Measurements from ENCODE around the gene NYAP1. TPM values are rescaled to one million over a fixed set of nuclear protein-coding genes. Genes with fewer than 3 reads are reported as not detected.

Gene NYAP1
- total and polyA plus RNA-seq, 7 experiments from 2014 or later: 0.11 to 0.64 (median 0.44) TPM; not detected in 2

DNA sequence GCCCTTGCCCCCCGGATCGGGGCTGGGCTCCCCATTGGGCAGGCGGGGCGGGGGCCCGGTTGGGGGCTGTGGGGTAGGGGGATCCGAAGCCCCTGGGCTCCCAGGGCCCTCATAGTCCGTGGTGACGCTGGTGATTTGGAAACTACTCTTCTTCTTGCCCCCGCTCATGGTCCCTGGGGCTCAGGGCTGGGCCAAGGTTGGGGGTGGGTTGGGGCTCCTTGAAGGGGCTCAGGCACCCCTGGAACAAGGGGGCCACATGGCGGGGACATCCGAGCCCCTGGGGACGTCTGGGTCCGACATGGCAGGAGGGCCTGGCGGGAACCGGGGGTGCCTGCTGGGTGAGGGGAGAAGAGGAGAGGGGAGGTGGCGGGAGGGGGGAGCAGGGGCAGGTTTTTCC is 5.9 kb upstream of the NYAP1 start:
- peaks cover 36 to 73% (median 49%) of the 10 kb centered on the region in 7 donors for H3K4me1 Mint-ChIP-seq
- H3K36me3 Mint-ChIP-seq: peaks cover 5 to 22% (median 8%) of the 10 kb centered on the region in 5 donors
- peak overlapping the region; percentile 92 to 100 (median 98) for H3K4me3 Mint-ChIP-seq
- ATAC-seq (no peak), DNase-seq (peak in 1 of 9 donors; percentile 30)
- H3K9me3 ChIP-seq (ENCODE audit: control insufficient read depth in 2 of 3, low read length in 3 of 3): no peaks in the 10 kb centered on the region
- H3K36me3 ChIP-seq (ENCODE audit: control insufficient read depth in 2 of 3, insufficient read depth in 3 of 3, low read length in 3 of 3): peaks cover 5 to 53% (median 15%) of the 10 kb centered on the region in 3 experiments
- peak overlapping the region; percentile 87 for H3K27ac ChIP-seq (ENCODE audit: low read depth, low read length)
- CTCF ChIA-PET: interaction anchor here (0.9 to 5.9 kb wide), 7 partner anchors 66 to 247 kb away, joined by 3 to 35 read pairs (median 3); partner anchors contain the start of genes FBXO24 and LRCH4
- peak overlapping the region; percentile 97 for H3K4me3 ChIP-seq (ENCODE audit: low read length)
- H3K27ac Mint-ChIP-seq: peak overlapping the region; percentile 80 to 98 (median 93)
- intact Hi-C loops (cut with micrococcal nuclease): loop anchor here (2.0 to 5.0 kb wide), 8 partner anchors 39 to 374 kb away; partner anchors contain the start of genes GIGYF1 (in 1 of the 2), MOSPD3 (in 1 of the 2) and SLC12A9 (in 1 of the 2)
- POLR2A ChIA-PET: interaction anchor here (0.6 to 3.8 kb wide), 16 partner anchors 9 to 213 kb away, joined by 3 to 25 read pairs (median 4); partner anchors contain the start of genes AGFG2, FBXO24, LRCH4 and MEPCE
- no peaks in the 10 kb centered on the region for H3K27me3 ChIP-seq (ENCODE audit: control insufficient read depth in 2 of 2, insufficient read depth in 2 of 2, low read length in 2 of 2)
- H3K4me1 ChIP-seq (ENCODE audit: control insufficient read depth in 2 of 2, insufficient read depth in 2 of 2, low read length in 2 of 2): peaks cover 47 to 60% of the 10 kb centered on the region in 2 donors
- H3K27me3 Mint-ChIP-seq: peaks cover 0 to 2% (median 0%) of the 10 kb centered on the region in 5 donors
- peaks cover 0 to 4% (median 0%) of the 10 kb centered on the region in 11 donors for H3K9me3 Mint-ChIP-seq

DNA sequence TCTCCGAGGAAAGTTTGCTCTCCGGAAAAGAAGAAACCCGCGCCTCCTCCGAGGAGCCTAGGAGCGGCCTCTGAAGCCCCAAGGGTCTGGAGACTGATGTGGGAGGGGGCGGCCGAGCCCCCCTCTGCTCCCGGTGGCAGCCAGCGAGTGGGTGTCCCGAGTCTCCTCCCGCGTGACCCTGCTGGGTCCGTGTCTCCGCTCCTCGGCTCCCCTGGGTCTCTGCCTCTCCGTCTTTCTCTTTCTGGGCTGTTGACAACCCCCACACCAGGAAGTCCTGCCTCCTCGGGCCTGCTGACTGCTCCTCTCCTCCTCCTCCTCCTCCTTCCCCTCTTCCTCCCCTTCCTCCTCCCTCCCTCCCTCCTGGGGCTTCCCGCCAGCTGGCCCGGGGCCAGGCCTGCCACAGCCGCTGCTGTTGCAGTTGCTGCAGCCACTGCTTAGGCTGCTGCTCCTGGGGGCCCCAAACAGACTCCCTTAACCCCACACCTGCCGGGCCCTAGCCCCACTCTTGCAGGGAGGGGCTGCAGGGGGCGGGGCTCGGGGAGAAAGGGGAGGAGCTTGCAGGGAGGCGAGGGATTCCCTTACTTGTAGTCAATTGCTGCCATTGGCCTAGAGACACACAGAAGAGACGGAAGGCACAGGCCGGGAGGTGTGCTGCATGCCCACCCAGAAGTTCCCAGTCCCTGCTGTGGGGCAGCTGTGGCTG is 4.6 kb upstream of the NYAP1 start, which contains the start of gene TSC22D4:
TSS of gene TSC22D4 (minus strand) at position 257 of the 703 bp plus-strand sequence. CDS start 1,176 bp downstream, outside the sequence.
- H3K4me3 Mint-ChIP-seq: peak within 1 kb of the TSS; percentile 92 to 100 (median 98)
- peaks cover 25 to 63% (median 39%) of the 10 kb centered on the region in 7 donors for H3K4me1 Mint-ChIP-seq
- ATAC-seq: peak; percentile 83
- peak within 1 kb of the TSS; percentile 87 for H3K27ac ChIP-seq (ENCODE audit: low read depth, low read length)
- peaks cover 5 to 18% (median 5%) of the 10 kb centered on the region in 5 donors for H3K36me3 Mint-ChIP-seq
- peaks cover 42 to 51% of the 10 kb centered on the region in 2 donors for H3K4me1 ChIP-seq (ENCODE audit: control insufficient read depth in 2 of 2, insufficient read depth in 2 of 2, low read length in 2 of 2)
- H3K4me3 ChIP-seq (ENCODE audit: low read length): peak within 1 kb of the TSS; percentile 97
- no peaks in the 10 kb centered on the region for H3K27me3 ChIP-seq (ENCODE audit: control insufficient read depth in 2 of 2, insufficient read depth in 2 of 2, low read length in 2 of 2)
- H3K9me3 Mint-ChIP-seq: peaks cover 0 to 4% (median 0%) of the 10 kb centered on the region in 11 donors
- peaks cover 0 to 2% (median 0%) of the 10 kb centered on the region in 5 donors for H3K27me3 Mint-ChIP-seq
- H3K36me3 ChIP-seq (ENCODE audit: control insufficient read depth in 2 of 3, insufficient read depth in 3 of 3, low read length in 3 of 3): peaks cover 5 to 44% (median 7%) of the 10 kb centered on the region in 3 experiments
- H3K27ac Mint-ChIP-seq: peak within 1 kb of the TSS; percentile 80 to 98 (median 93)
- intact Hi-C loops (cut with micrococcal nuclease): loop anchor here (1.0 to 5.0 kb wide), 18 partner anchors 10 to 373 kb away; partner anchors contain the start of genes AGFG2 (in 2 of the 2), FBXO24 (in 2 of the 2), LRCH4 (in 2 of the 2) and MEPCE (in 2 of the 2)
- CTCF ChIA-PET: interaction anchor here (0.6 to 5.9 kb wide), 7 partner anchors 9 to 245 kb away, joined by 3 to 35 read pairs (median 5); partner anchors contain the start of genes FBXO24 and LRCH4
- H3K9me3 ChIP-seq (ENCODE audit: control insufficient read depth in 2 of 3, low read length in 3 of 3): no peaks in the 10 kb centered on the region
- POLR2A ChIA-PET: interaction anchor here (0.6 to 3.8 kb wide), 19 partner anchors 9 to 373 kb away, joined by 3 to 25 read pairs (median 4); partner anchors contain the start of genes FBXO24, LRCH4, MEPCE and MOSPD3
- DNase-seq: peak; percentile 82 to 96 (median 95)

DNA sequence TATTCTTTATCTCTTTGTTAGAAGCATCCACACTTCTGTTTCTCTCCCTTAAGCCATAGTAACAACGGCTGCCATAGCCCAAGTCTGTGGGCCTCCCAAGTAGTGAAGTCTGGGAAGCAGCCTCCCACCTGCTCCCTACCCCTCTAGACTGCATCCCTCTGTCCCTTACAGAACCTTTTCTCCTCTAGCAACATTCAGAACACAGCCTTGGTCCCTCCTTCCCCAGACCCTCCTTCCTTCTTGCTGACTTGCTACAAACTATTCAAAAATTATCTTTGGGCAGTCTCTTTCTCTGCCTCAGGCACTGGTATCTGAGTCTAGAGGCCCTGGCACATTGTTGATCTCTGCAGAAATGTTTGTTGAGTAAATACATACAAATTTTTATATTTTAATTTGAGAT is 2.3 kb upstream of the NYAP1 start:
- DNase-seq: no peak
- peaks cover 20 to 28% of the 10 kb centered on the region in 2 donors for H3K4me1 ChIP-seq (ENCODE audit: control insufficient read depth in 2 of 2, insufficient read depth in 2 of 2, low read length in 2 of 2)
- no peaks in the 10 kb centered on the region for H3K27me3 ChIP-seq (ENCODE audit: control insufficient read depth in 2 of 2, insufficient read depth in 2 of 2, low read length in 2 of 2)
- H3K27ac ChIP-seq (ENCODE audit: low read depth, low read length): no peak overlapping the region
- H3K9me3 Mint-ChIP-seq: peaks cover 0 to 4% (median 0%) of the 10 kb centered on the region in 11 donors
- H3K4me1 Mint-ChIP-seq: peaks cover 14 to 48% (median 28%) of the 10 kb centered on the region in 7 donors
- ChIA-PET POLR2A (interaction anchor here (1.2 to 2.2 kb wide), 4 partner anchors 8 to 131 kb away, joined by 3 to 7 read pairs (median 5); partner anchors contain the start of genes MEPCE, MOSPD3 and ZCWPW1), CTCF (interaction anchor here (1.1 to 3.2 kb wide), 5 partner anchors 8 to 105 kb away, joined by 4 to 30 read pairs (median 6); partner anchors contain the start of gene FBXO24)
- intact Hi-C loops (cut with micrococcal nuclease): no loop called here
- peak overlapping the region in 8 of 10 donors; percentile 16 to 83 (median 32) for H3K4me3 Mint-ChIP-seq
- H3K9me3 ChIP-seq (ENCODE audit: control insufficient read depth in 2 of 3, low read length in 3 of 3): no peaks in the 10 kb centered on the region
- ATAC-seq: no peak
- H3K36me3 ChIP-seq (ENCODE audit: control insufficient read depth in 2 of 3, insufficient read depth in 3 of 3, low read length in 3 of 3): peaks cover 0 to 24% (median 0%) of the 10 kb centered on the region in 3 experiments
- H3K4me3 ChIP-seq (ENCODE audit: low read length): no peak overlapping the region
- H3K27me3 Mint-ChIP-seq: peaks cover 0 to 2% (median 0%) of the 10 kb centered on the region in 5 donors
- H3K36me3 Mint-ChIP-seq: peaks cover 5 to 10% (median 5%) of the 10 kb centered on the region in 5 donors
- H3K27ac Mint-ChIP-seq: peak overlapping the region in 4 of 9 donors; percentile 14 to 68 (median 31)

DNA sequence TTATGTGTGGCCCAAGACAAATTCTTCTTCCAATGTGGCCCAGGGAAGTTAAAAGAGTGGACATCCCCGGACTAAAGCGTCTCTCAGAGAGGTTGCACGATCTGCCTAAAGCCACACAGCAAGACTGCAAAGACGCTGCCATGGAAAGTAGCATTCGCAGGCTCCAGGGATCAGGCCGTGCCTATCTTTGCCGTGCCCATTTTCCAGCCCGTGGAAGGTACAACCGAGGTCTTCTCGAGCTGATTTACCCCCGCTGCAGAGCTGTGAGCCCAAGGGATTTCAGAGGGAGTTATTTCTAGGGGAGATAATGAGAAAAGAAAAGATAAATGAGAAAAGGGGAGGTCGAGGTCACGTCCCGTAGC is 1.0 kb upstream of the NYAP1 start:
- DNase-seq: no peak

DNA sequence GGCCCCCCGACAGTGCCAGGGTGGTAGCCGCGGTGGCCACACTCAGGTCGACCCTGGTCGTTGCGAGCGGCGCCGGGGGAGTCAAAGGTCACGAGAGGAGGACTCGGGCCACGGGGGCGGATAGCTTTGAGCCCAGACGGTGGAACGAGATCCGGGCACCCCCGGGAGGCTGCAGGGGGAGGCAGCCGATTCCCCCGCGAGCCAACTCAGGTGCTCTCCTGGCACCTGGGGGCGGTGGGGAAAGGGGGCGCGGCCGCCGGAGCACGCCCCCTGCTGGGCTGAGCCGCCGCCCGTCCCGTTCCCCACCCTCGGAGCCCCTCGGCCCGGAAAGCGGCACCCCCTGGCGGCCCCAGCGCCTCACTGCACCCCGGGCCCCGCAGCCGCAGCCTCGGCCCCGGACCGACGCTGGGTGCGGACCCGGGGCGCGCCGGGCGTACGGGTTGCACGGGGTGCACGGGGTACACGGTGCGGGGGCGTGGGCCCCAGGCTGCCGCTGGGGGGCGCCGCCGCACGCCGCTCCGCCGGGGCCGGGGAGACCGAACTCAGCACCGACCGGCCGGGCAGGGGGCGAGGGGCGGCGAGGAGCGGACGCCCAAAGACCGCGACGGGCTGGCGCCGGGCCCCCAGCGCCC is 521 bp upstream of the NYAP1 start:
- peaks cover 0 to 4% (median 0%) of the 10 kb centered on the region in 11 donors for H3K9me3 Mint-ChIP-seq
- Histone ChIP-seq H3K9me3 (ENCODE audit: control insufficient read depth in 2 of 3, low read length in 3 of 3) (no peaks in the 10 kb centered on the region), H3K36me3 (ENCODE audit: control insufficient read depth in 2 of 3, insufficient read depth in 3 of 3, low read length in 3 of 3) (peaks cover 0 to 9% (median 0%) of the 10 kb centered on the region in 3 experiments), H3K27me3 (ENCODE audit: control insufficient read depth in 2 of 2, insufficient read depth in 2 of 2, low read length in 2 of 2) (no peaks in the 10 kb centered on the region), H3K4me1 (ENCODE audit: control insufficient read depth in 2 of 2, insufficient read depth in 2 of 2, low read length in 2 of 2) (peaks cover 13 to 20% of the 10 kb centered on the region in 2 donors), H3K4me3 (ENCODE audit: low read length) (peak overlapping the region; percentile 53), H3K27ac (ENCODE audit: low read depth, low read length) (peak overlapping the region; percentile 56)
- DNase-seq: peak; percentile 72 to 91 (median 81)
- peak overlapping the region; percentile 84 to 94 (median 89) for H3K4me3 Mint-ChIP-seq
- peak overlapping the region in 7 of 9 donors; percentile 54 to 82 (median 73) for H3K27ac Mint-ChIP-seq
- intact Hi-C loops (cut with micrococcal nuclease): loop anchor here (1.0 kb wide), 5 partner anchors 14 to 242 kb away; partner anchors contain the start of genes AGFG2 (in 1 of the 2) and MOSPD3 (in 1 of the 2)
- peaks cover 0 to 2% (median 0%) of the 10 kb centered on the region in 5 donors for H3K27me3 Mint-ChIP-seq
- ChIA-PET POLR2A (interaction anchor here (0.6 to 2.2 kb wide), 9 partner anchors 10 to 370 kb away, joined by 3 to 7 read pairs (median 4); partner anchors contain the start of genes AGFG2, MBLAC1, MEPCE and PPP1R35), CTCF (interaction anchor here (0.6 to 3.2 kb wide), 12 partner anchors 9 to 103 kb away, joined by 3 to 30 read pairs (median 6); partner anchors contain the start of gene FBXO24)
- ATAC-seq: peak; percentile 80
- H3K36me3 Mint-ChIP-seq: peaks cover 0 to 3% (median 0%) of the 10 kb centered on the region in 5 donors
- peaks cover 7 to 40% (median 21%) of the 10 kb centered on the region in 7 donors for H3K4me1 Mint-ChIP-seq

More for the DNA sequence above, 1.0 kb upstream of the NYAP1 start:
- Histone ChIP-seq H3K4me1 (ENCODE audit: control insufficient read depth in 2 of 2, insufficient read depth in 2 of 2, low read length in 2 of 2) (peaks cover 13 to 20% of the 10 kb centered on the region in 2 donors), H3K9me3 (ENCODE audit: control insufficient read depth in 2 of 3, low read length in 3 of 3) (no peaks in the 10 kb centered on the region), H3K36me3 (ENCODE audit: control insufficient read depth in 2 of 3, insufficient read depth in 3 of 3, low read length in 3 of 3) (peaks cover 0 to 14% (median 0%) of the 10 kb centered on the region in 3 experiments), H3K27me3 (ENCODE audit: control insufficient read depth in 2 of 2, insufficient read depth in 2 of 2, low read length in 2 of 2) (no peaks in the 10 kb centered on the region), H3K4me3 (ENCODE audit: low read length) (peak overlapping the region; percentile 53), H3K27ac (ENCODE audit: low read depth, low read length) (peak overlapping the region; percentile 56)
- intact Hi-C loops (cut with micrococcal nuclease): loop anchor here (1.0 kb wide), 5 partner anchors 13 to 243 kb away; partner anchors contain the start of genes AGFG2 (in 1 of the 2) and MOSPD3 (in 1 of the 2)
- H3K27me3 Mint-ChIP-seq: peaks cover 0 to 2% (median 0%) of the 10 kb centered on the region in 5 donors
- H3K4me3 Mint-ChIP-seq: peak overlapping the region; percentile 84 to 94 (median 89)
- H3K9me3 Mint-ChIP-seq: peaks cover 0 to 4% (median 0%) of the 10 kb centered on the region in 11 donors
- peaks cover 0 to 5% (median 0%) of the 10 kb centered on the region in 5 donors for H3K36me3 Mint-ChIP-seq
- H3K4me1 Mint-ChIP-seq: peaks cover 7 to 40% (median 22%) of the 10 kb centered on the region in 7 donors
- POLR2A ChIA-PET: interaction anchor here (0.6 to 2.2 kb wide), 9 partner anchors 10 to 356 kb away, joined by 3 to 7 read pairs (median 4); partner anchors contain the start of genes AGFG2, MBLAC1, MEPCE and PPP1R35
- CTCF ChIA-PET: interaction anchor here (0.6 to 3.2 kb wide), 13 partner anchors 8 to 104 kb away, joined by 3 to 30 read pairs (median 5); partner anchors contain the start of gene FBXO24
- peak overlapping the region in 8 of 9 donors; percentile 54 to 82 (median 76) for H3K27ac Mint-ChIP-seq
- ATAC-seq: no peak

Data from naive thymus-derived CD4-positive, alpha-beta T cell (primary cell).